Measurements from ENCODE around the gene ZNF44. TPM values are rescaled to one million over a fixed set of nuclear protein-coding genes. Genes with fewer than 3 reads are reported as not detected.
A peak's percentile ranks its signal among the peaks of the same experiment; 100 is the strongest.

Gene ZNF44
- total and polyA plus RNA-seq, 2 of the 13 experiments (the other 11 are each of a cell fraction or from before 2014, with no cell fraction given), result 6.9 to 15.7 TPM

DNA sequence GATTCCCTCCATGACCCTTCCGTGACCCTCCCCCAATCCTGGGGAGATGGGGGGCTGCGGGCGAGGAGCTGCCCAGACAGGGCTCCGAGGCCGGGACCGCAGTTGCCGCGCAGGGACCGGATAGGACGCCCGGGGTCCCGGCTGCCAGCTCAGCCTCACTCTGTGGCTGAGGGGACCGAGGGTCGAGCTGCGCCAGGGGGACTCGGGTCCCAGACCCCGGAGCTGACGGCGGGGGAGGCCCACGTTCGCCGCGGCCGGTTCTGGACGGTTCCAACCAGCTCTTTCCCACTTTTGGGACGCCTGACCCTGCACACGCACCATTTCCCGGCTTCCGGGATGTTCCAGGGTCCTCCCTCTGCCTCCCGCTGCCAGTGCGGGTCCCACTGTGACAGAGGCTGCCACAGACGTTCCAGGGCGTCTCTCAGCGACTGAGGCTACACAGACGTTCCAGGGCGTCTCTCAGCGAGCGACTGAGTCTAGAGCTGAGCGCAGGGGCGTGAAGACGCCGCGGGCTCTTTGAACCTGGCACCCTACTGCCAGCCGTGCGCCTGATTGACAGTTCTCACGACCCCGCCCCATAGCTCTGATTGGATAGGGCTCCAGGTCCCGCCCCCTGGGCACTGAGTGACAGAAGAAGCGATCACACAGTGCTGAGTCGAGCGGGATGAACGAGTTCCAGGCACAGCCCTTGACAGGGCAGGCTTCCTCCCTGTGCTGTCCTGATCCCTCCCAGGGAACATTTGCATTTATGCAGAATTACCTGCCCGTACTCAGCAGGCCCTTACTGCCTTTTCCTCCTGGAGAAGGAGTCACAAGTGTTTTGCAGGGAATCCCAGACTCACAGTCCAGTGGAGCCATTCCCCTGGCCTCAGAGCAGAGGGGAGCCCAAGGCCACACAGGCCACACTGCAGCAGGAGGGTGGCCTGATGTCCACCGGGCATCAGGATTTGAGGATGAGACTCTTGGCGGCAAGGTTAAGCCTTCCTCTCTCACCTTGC is 38.8 kb upstream of the ZNF44 start, which contains the start of gene ZNF563 (continued):
- TF ChIP-seq, protein P1, sequence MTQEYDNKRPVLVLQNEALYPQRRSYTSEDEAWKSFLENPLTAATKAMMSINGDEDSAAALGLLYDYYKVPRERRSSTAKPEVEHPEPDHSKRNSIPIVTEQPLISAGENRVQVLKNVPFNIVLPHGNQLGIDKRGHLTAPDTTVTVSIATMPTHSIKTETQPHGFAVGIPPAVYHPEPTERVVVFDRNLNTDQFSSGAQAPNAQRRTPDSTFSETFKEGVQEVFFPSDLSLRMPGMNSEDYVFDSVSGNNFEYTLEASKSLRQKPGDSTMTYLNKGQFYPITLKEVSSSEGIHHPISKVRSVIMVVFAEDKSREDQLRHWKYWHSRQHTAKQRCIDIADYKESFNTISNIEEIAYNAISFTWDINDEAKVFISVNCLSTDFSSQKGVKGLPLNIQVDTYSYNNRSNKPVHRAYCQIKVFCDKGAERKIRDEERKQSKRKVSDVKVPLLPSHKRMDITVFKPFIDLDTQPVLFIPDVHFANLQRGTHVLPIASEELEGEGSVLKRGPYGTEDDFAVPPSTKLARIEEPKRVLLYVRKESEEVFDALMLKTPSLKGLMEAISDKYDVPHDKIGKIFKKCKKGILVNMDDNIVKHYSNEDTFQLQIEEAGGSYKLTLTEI (CRISPR knock-in tag; conservative IDR thresholded peaks at IDR 0.05), result no peak
- TF ChIP-seq TBP (CRISPR knock-in tag; IDR thresholded peaks at IDR 0.05) (no peak), ZNF782 (CRISPR knock-in tag; IDR thresholded peaks at IDR 0.05; ENCODE audit: borderline replicate concordance) (no peak; the same call in 1 of the 2 replicates), ZNF10 (CRISPR knock-in tag; IDR thresholded peaks at IDR 0.05; ENCODE audit: borderline replicate concordance, low read depth) (no peak), TGIF2 (CRISPR knock-in tag; IDR thresholded peaks at IDR 0.05) (no peak; the same call in none of the 2 replicates), RBFOX2 (IDR thresholded peaks at IDR 0.05; ENCODE audit: low read depth, low read length) (peak; percentile 89), RELA (CRISPR knock-in tag; IDR thresholded peaks at IDR 0.05) (no peak), ZNF331 (CRISPR knock-in tag; IDR thresholded peaks at IDR 0.05) (peak; percentile 68; the same call in 1 of the 2 replicates), MAF1 (CRISPR knock-in tag; IDR thresholded peaks at IDR 0.05; ENCODE audit: borderline replicate concordance) (no peak; the same call in 1 of the 2 replicates), ZNF430 (CRISPR knock-in tag; IDR thresholded peaks at IDR 0.05) (peak; percentile 96), ZIK1 (CRISPR knock-in tag; IDR thresholded peaks at IDR 0.05; ENCODE audit: borderline replicate concordance, low read depth) (0 out of 2 replicates have a peak, but pooled peaks have one; percentile 57), JDP2 (CRISPR knock-in tag; IDR thresholded peaks at IDR 0.05; ENCODE audit: borderline replicate concordance) (no peak), FOXO1 (CRISPR knock-in tag; IDR thresholded peaks at IDR 0.05) (no peak), GPN1 (CRISPR knock-in tag; IDR thresholded peaks at IDR 0.05; ENCODE audit: borderline replicate concordance) (no peak), PAF1 (CRISPR knock-in tag; IDR thresholded peaks at IDR 0.05) (no peak), NCOR1 (IDR thresholded peaks at IDR 0.05; ENCODE audit: borderline replicate concordance, low read length) (peak; percentile 35; the same call in 1 of the 2 replicates), ZNF225 (CRISPR knock-in tag; IDR thresholded peaks at IDR 0.05) (peak; percentile 8; the same call in 1 of the 2 replicates), HNRNPLL (IDR thresholded peaks at IDR 0.05; ENCODE audit: low read depth, low read length, poor library complexity, severe bottlenecking) (peak; percentile 53), HDAC6 (IDR thresholded peaks at IDR 0.05; ENCODE audit: low read depth, low read length) (no peak), SUZ12 (IDR thresholded peaks at IDR 0.05; ENCODE audit: low read depth, low read length) (no peak)
- TF ChIP-seq, protein P2, sequence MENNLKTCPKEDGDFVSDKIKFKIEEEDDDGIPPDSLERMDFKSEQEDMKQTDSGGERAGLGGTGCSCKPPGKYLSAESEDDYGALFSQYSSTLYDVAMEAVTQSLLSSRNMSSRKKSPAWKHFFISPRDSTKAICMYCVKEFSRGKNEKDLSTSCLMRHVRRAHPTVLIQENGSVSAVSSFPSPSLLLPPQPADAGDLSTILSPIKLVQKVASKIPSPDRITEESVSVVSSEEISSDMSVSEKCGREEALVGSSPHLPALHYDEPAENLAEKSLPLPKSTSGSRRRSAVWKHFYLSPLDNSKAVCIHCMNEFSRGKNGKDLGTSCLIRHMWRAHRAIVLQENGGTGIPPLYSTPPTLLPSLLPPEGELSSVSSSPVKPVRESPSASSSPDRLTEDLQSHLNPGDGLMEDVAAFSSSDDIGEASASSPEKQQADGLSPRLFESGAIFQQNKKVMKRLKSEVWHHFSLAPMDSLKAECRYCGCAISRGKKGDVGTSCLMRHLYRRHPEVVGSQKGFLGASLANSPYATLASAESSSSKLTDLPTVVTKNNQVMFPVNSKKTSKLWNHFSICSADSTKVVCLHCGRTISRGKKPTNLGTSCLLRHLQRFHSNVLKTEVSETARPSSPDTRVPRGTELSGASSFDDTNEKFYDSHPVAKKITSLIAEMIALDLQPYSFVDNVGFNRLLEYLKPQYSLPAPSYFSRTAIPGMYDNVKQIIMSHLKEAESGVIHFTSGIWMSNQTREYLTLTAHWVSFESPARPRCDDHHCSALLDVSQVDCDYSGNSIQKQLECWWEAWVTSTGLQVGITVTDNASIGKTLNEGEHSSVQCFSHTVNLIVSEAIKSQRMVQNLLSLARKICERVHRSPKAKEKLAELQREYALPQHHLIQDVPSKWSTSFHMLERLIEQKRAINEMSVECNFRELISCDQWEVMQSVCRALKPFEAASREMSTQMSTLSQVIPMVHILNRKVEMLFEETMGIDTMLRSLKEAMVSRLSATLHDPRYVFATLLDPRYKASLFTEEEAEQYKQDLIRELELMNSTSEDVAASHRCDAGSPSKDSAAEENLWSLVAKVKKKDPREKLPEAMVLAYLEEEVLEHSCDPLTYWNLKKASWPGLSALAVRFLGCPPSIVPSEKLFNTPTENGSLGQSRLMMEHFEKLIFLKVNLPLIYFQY (CRISPR knock-in tag; IDR thresholded peaks at IDR 0.05; ENCODE audit: borderline replicate concordance), result peak; percentile 56; the same call in 1 of the 2 replicates
- TF ChIP-seq, protein P3, sequence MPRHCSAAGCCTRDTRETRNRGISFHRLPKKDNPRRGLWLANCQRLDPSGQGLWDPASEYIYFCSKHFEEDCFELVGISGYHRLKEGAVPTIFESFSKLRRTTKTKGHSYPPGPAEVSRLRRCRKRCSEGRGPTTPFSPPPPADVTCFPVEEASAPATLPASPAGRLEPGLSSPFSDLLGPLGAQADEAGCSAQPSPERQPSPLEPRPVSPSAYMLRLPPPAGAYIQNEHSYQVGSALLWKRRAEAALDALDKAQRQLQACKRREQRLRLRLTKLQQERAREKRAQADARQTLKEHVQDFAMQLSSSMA (CRISPR knock-in tag; IDR thresholded peaks at IDR 0.05), result no peak

Measured in HepG2 (cell line).